ENCODE data around the gene GFPT1. TPM values are rescaled to one million over a fixed set of nuclear protein-coding genes. Genes with fewer than 3 reads are reported as not detected.
A peak's percentile ranks its signal among the peaks of the same experiment; 100 is the strongest.
"Not testable (repeated sequence)": the region's sequence is repeated elsewhere in the genome, so short reads cannot be mapped to it uniquely, and the experiment has no call there.

GFPT1 gene
- 10 to 100 TPM; 31.2 to 56.3 TPM for total RNA-seq
- 10 to 100 TPM; 26.9 to 29.6 TPM for polyA plus RNA-seq (ENCODE audit: insufficient read length in 2 of 2)
- long read RNA-seq, donor 1, full-length matches to known transcripts, result 12 of 12 reads
- long read RNA-seq, donor 1, partial matches to known transcripts, result 0 of 12 reads
- long read RNA-seq, donor 1, other reads (novel, unspliced or antisense), result 0 of 12 reads
- long read RNA-seq, donor 2, full-length matches to known transcripts, result 2 of 2 reads
- long read RNA-seq, donor 2, partial matches to known transcripts, result 0 of 2 reads
- long read RNA-seq, donor 2, other reads (novel, unspliced or antisense), result 0 of 2 reads
- long read RNA-seq, donor 3, full-length matches to known transcripts, result 7 of 13 reads
- long read RNA-seq, donor 3, partial matches to known transcripts, result 6 of 13 reads
- long read RNA-seq, donor 3, other reads (novel, unspliced or antisense), result 0 of 13 reads
- long read RNA-seq, donor 4, full-length matches to known transcripts, result 3 of 3 reads
- long read RNA-seq, donor 4, partial matches to known transcripts, result 0 of 3 reads
- long read RNA-seq, donor 4, other reads (novel, unspliced or antisense), result 0 of 3 reads

GRCh38 chr2:69386789-69387734 is at the start of gene GFPT1:
GFPT1 (minus strand) TSS chr2:69387227; CDS start chr2:69387071, 156 bp downstream.
- peak; percentile 74 to 98 (median 89) for DNase-seq (ENCODE audit: low read depth in 4 of 6, low spot score in 6 of 6)
- Histone ChIP-seq H3K4me3 (ENCODE audit: low read depth, low read length) (peak within 1 kb of the TSS; percentile 87), H3K27ac (ENCODE audit: low read depth, low read length) (peak within 1 kb of the TSS; percentile 88), H3K27me3 (ENCODE audit: control insufficient read depth, insufficient read depth, low read length) (no peaks in the 10 kb centered on the region), H3K36me3 (ENCODE audit: control insufficient read depth, insufficient read depth, low read length) (no peaks in the 10 kb centered on the region), H3K9me3 (ENCODE audit: control insufficient read depth, insufficient read depth, low read length) (no peaks in the 10 kb centered on the region), H3K4me1 (ENCODE audit: control insufficient read depth, insufficient read depth, low read length) (peaks cover 8% of the 10 kb centered on the region)
- under 1% methylated on average over 93 of the region's 97 CpGs for WGBS (ENCODE audit: insufficient coverage)

GRCh38 chr2:69436596-69436937 is 49.5 kb upstream of the GFPT1 start:
- no peaks in the 10 kb centered on the region for H3K36me3 ChIP-seq (ENCODE audit: control insufficient read depth, insufficient read depth, low read length)
- peak overlapping the region; percentile 98 for H3K27ac ChIP-seq (ENCODE audit: low read depth, low read length)
- H3K9me3 ChIP-seq (ENCODE audit: control insufficient read depth, insufficient read depth, low read length), result no peaks in the 10 kb centered on the region
- no peak for DNase-seq (ENCODE audit: low read depth in 4 of 6, low spot score in 6 of 6)
- H3K27me3 ChIP-seq (ENCODE audit: control insufficient read depth, insufficient read depth, low read length), result no peaks in the 10 kb centered on the region
- 11% methylated on average over 3 of the region's 5 CpGs for WGBS (ENCODE audit: insufficient coverage)
- H3K4me3 ChIP-seq (ENCODE audit: low read depth, low read length), result peak overlapping the region; percentile 90
- peaks cover 14% of the 10 kb centered on the region for H3K4me1 ChIP-seq (ENCODE audit: control insufficient read depth, insufficient read depth, low read length)

- WGBS (ENCODE audit: insufficient coverage), result no CpG with 5 or more reads among the region's 5 CpGs
- no peak overlapping the region for H3K27ac ChIP-seq (ENCODE audit: low read depth, low read length)
Measured at GRCh38 chr2:69434753-69435152, 47.7 kb upstream of the GFPT1 start.

GRCh38 chr2:69429491-69430183 is 42.6 kb upstream of the GFPT1 start:
- Histone ChIP-seq H3K4me3 (ENCODE audit: low read depth, low read length) (no peak overlapping the region), H3K4me1 (ENCODE audit: control insufficient read depth, insufficient read depth, low read length) (no peaks in the 10 kb centered on the region), H3K27me3 (ENCODE audit: control insufficient read depth, insufficient read depth, low read length) (no peaks in the 10 kb centered on the region), H3K27ac (ENCODE audit: low read depth, low read length) (no peak overlapping the region), H3K9me3 (ENCODE audit: control insufficient read depth, insufficient read depth, low read length) (no peaks in the 10 kb centered on the region), H3K36me3 (ENCODE audit: control insufficient read depth, insufficient read depth, low read length) (peaks cover 48% of the 10 kb centered on the region)
- 95% methylated on average over 3 of the region's 6 CpGs for WGBS (ENCODE audit: insufficient coverage)
- no peak for DNase-seq (ENCODE audit: low read depth in 4 of 6, low spot score in 6 of 6)

More at GRCh38 chr2:69434753-69435152, 47.7 kb upstream of the GFPT1 start:
- Histone ChIP-seq H3K27me3 (ENCODE audit: control insufficient read depth, insufficient read depth, low read length) (no peaks in the 10 kb centered on the region), H3K4me3 (ENCODE audit: low read depth, low read length) (no peak overlapping the region), H3K36me3 (ENCODE audit: control insufficient read depth, insufficient read depth, low read length) (peaks cover 8% of the 10 kb centered on the region), H3K9me3 (ENCODE audit: control insufficient read depth, insufficient read depth, low read length) (no peaks in the 10 kb centered on the region), H3K4me1 (ENCODE audit: control insufficient read depth, insufficient read depth, low read length) (peaks cover 14% of the 10 kb centered on the region)
- DNase-seq (ENCODE audit: low read depth in 4 of 6, low spot score in 6 of 6), result no peak

- H3K4me1 ChIP-seq (ENCODE audit: control insufficient read depth, insufficient read depth, low read length), result no peaks in the 10 kb centered on the region
- no peak overlapping the region for H3K4me3 ChIP-seq (ENCODE audit: low read depth, low read length)
- WGBS (ENCODE audit: insufficient coverage), result no CpG with 5 or more reads among the region's 2 CpGs
- no peaks in the 10 kb centered on the region for H3K9me3 ChIP-seq (ENCODE audit: control insufficient read depth, insufficient read depth, low read length)
- peaks cover 48% of the 10 kb centered on the region for H3K36me3 ChIP-seq (ENCODE audit: control insufficient read depth, insufficient read depth, low read length)
- no peaks in the 10 kb centered on the region for H3K27me3 ChIP-seq (ENCODE audit: control insufficient read depth, insufficient read depth, low read length)
- H3K27ac ChIP-seq (ENCODE audit: low read depth, low read length), result no peak overlapping the region
- DNase-seq (ENCODE audit: low read depth in 4 of 6, low spot score in 6 of 6), result no peak
Measured at GRCh38 chr2:69428981-69429380, 42.0 kb upstream of the GFPT1 start.

- no peaks in the 10 kb centered on the region for H3K4me1 ChIP-seq (ENCODE audit: control insufficient read depth, insufficient read depth, low read length)
- no peak for DNase-seq (ENCODE audit: low read depth in 4 of 6, low spot score in 6 of 6)
- no peaks in the 10 kb centered on the region for H3K27me3 ChIP-seq (ENCODE audit: control insufficient read depth, insufficient read depth, low read length)
- no peak overlapping the region for H3K27ac ChIP-seq (ENCODE audit: low read depth, low read length)
- no peaks in the 10 kb centered on the region for H3K9me3 ChIP-seq (ENCODE audit: control insufficient read depth, insufficient read depth, low read length)
- H3K4me3 ChIP-seq (ENCODE audit: low read depth, low read length), result no peak overlapping the region
- no CpG with 5 or more reads among the region's 2 CpGs for WGBS (ENCODE audit: insufficient coverage)
- H3K36me3 ChIP-seq (ENCODE audit: control insufficient read depth, insufficient read depth, low read length), result peaks cover 57% of the 10 kb centered on the region
Measured at GRCh38 chr2:69424419-69424818, 37.4 kb upstream of the GFPT1 start.

- Histone ChIP-seq H3K9me3 (ENCODE audit: control insufficient read depth, insufficient read depth, low read length) (no peaks in the 10 kb centered on the region), H3K27me3 (ENCODE audit: control insufficient read depth, insufficient read depth, low read length) (no peaks in the 10 kb centered on the region), H3K36me3 (ENCODE audit: control insufficient read depth, insufficient read depth, low read length) (peaks cover 57% of the 10 kb centered on the region), H3K27ac (ENCODE audit: low read depth, low read length) (no peak overlapping the region), H3K4me1 (ENCODE audit: control insufficient read depth, insufficient read depth, low read length) (no peaks in the 10 kb centered on the region), H3K4me3 (ENCODE audit: low read depth, low read length) (no peak overlapping the region)
- no peak for DNase-seq (ENCODE audit: low read depth in 4 of 6, low spot score in 6 of 6)
Measured at GRCh38 chr2:69422198-69422597, 35.2 kb upstream of the GFPT1 start.

GRCh38 chr2:69419111-69419510 is 32.1 kb upstream of the GFPT1 start:
- not testable (repeated sequence) for DNase-seq (ENCODE audit: low read depth in 4 of 6, low spot score in 6 of 6); H3K4me1 ChIP-seq (ENCODE audit: control insufficient read depth, insufficient read depth, low read length); H3K9me3 ChIP-seq (ENCODE audit: control insufficient read depth, insufficient read depth, low read length); H3K27me3 ChIP-seq (ENCODE audit: control insufficient read depth, insufficient read depth, low read length); H3K4me3 ChIP-seq (ENCODE audit: low read depth, low read length); H3K27ac ChIP-seq (ENCODE audit: low read depth, low read length)
- peaks cover 51% of the 10 kb centered on the region for H3K36me3 ChIP-seq (ENCODE audit: control insufficient read depth, insufficient read depth, low read length)
- no CpG with 5 or more reads among the region's 7 CpGs for WGBS (ENCODE audit: insufficient coverage)

GRCh38 chr2:69416147-69416546 is 29.1 kb upstream of the GFPT1 start:
- Histone ChIP-seq H3K9me3 (ENCODE audit: control insufficient read depth, insufficient read depth, low read length) (no peaks in the 10 kb centered on the region), H3K36me3 (ENCODE audit: control insufficient read depth, insufficient read depth, low read length) (peaks cover 52% of the 10 kb centered on the region), H3K27ac (ENCODE audit: low read depth, low read length) (no peak overlapping the region), H3K4me3 (ENCODE audit: low read depth, low read length) (no peak overlapping the region), H3K4me1 (ENCODE audit: control insufficient read depth, insufficient read depth, low read length) (no peaks in the 10 kb centered on the region), H3K27me3 (ENCODE audit: control insufficient read depth, insufficient read depth, low read length) (no peaks in the 10 kb centered on the region)
- no peak for DNase-seq (ENCODE audit: low read depth in 4 of 6, low spot score in 6 of 6)
- WGBS (ENCODE audit: insufficient coverage), result no CpG with 5 or more reads among the region's 1 CpG
